AG09309 (cell line): ENCODE results near the gene RAB3GAP1.

Source experiments
- DNase-seq: peaks from one replicate; pipeline ENCODE4 v3.0.0-alpha.2; 2010; ENCODE audit warnings: low read depth
- H3K4me3 ChIP-seq: 2 replicates; pipeline ENCODE4 v1.5.1; 2011; ENCODE audit warnings: mild to moderate bottlenecking, low read depth, low read length, moderate library complexity; ENCODE audit not compliant: control insufficient read depth
- CTCF ChIP-seq: IDR thresholded peaks from 2 replicates; pipeline ENCODE4 v1.5.1; 2011; ENCODE audit warnings: mild to moderate bottlenecking, low read depth, low read length, inconsistent platforms; ENCODE audit not compliant: insufficient read depth, control insufficient read depth; ENCODE audit errors: missing control alignments

Gene RAB3GAP1

GRCh38 chr2:135198481-135198880, 146.4 kb downstream of the RAB3GAP1 start:
- no peak overlapping the region for H3K4me3 ChIP-seq
- DNase-seq, result no peak
- no peak for TF ChIP-seq CTCF

GRCh38 chr2:135202751-135203150, 150.7 kb downstream of the RAB3GAP1 start:
- DNase-seq, result no peak
- no peak overlapping the region for H3K4me3 ChIP-seq
- TF ChIP-seq CTCF, result no peak

GRCh38 chr2:135203944-135204343, 151.9 kb downstream of the RAB3GAP1 start:
- H3K4me3 ChIP-seq, result no peak overlapping the region
- TF ChIP-seq CTCF, result no peak
- no peak for DNase-seq

- TF ChIP-seq CTCF, result no peak
These were observed 155.9 kb downstream of the RAB3GAP1 start for GRCh38 chr2:135208016-135208415.

GRCh38 chr2:135212757-135213156, 160.7 kb downstream of the RAB3GAP1 start:
- TF ChIP-seq CTCF, result no peak
- no peak for DNase-seq
- H3K4me3 ChIP-seq, result no peak overlapping the region

More at GRCh38 chr2:135208016-135208415, 155.9 kb downstream of the RAB3GAP1 start:
- DNase-seq, result no peak
- H3K4me3 ChIP-seq, result no peak overlapping the region

GRCh38 chr2:135218426-135218825, 166.3 kb downstream of the RAB3GAP1 start:
- H3K4me3 ChIP-seq, result no peak overlapping the region
- DNase-seq, result no peak
- no peak for TF ChIP-seq CTCF

- no peak for TF ChIP-seq CTCF
- no peak overlapping the region for H3K4me3 ChIP-seq
- no peak for DNase-seq
These were observed 167.1 kb downstream of the RAB3GAP1 start for GRCh38 chr2:135219226-135219625.
